AG04449 (cell line): ENCODE data around the gene CTTN.

Experiments used
- CTCF ChIA-PET: fragments of 350-600 bp; formaldehyde crosslinking; extraction: SDS; loops from one replicate; lab custom pipeline; 2021; ENCODE audit warnings: antibody characterized with exemption; lab: Yijun Ruan, JAX
- POLR2A ChIA-PET: fragments of 400-600, 350-600 bp; formaldehyde crosslinking; extraction: SDS; loops from one replicate; lab custom pipeline; 2020; ENCODE audit warnings: antibody characterized with exemption, inconsistent platforms; lab: Yijun Ruan, JAX
- DNase-seq: peaks from one replicate; pipeline ENCODE4 v3.0.0-alpha.2; 2010; ENCODE audit warnings: low read depth, low spot score
- H3K4me3 ChIP-seq: 2 replicates; pipeline ENCODE4 v1.5.1; 2011; ENCODE audit warnings: low read depth, mild to moderate bottlenecking, control low read depth, low read length
- TF ChIP-seq, protein P1 (sequence below): IDR thresholded peaks from one replicate; pipeline ENCODE4 v1.5.1; 2011; ENCODE audit warnings: mild to moderate bottlenecking, moderate library complexity, low read length, control low read depth, inconsistent platforms; ENCODE audit not compliant: insufficient read depth; ENCODE audit errors: missing control alignments

CTTN gene

DNA sequence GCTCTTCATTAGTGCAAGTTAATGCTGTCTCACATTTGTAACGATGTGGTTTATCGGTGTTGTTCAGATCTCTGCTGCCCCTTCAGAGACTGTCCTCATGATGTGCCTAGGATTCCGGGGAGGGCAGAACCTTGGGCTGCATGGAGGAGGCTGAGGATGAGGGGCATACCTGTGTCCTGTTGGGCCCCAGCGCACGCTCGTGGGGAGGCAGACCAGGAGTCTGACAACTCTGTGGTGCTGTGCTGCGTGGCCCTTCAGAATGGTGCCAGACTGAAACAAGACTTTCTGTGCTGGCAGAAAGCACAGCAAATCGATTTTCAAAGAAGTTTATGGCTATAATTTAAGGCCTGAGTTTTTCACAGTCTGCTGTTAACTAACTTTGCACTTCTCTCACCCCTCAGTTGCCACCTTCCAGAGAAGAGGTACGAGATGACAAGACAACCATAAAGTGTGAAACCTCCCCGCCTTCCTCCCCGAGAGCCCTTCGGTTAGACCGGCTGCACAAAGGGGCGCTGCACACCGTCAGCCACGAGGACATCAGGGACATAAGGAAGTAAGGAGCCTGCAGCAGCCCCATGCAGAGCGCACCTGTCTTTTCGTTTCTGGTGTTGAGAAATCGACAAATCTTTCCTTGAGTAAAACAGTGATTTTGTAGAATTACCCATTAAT lies 44.3 kb upstream of the CTTN start:
- POLR2A ChIA-PET, result no interaction called here
- CTCF ChIA-PET, result no interaction called here
- no peak for DNase-seq
- TF ChIP-seq, protein P1, sequence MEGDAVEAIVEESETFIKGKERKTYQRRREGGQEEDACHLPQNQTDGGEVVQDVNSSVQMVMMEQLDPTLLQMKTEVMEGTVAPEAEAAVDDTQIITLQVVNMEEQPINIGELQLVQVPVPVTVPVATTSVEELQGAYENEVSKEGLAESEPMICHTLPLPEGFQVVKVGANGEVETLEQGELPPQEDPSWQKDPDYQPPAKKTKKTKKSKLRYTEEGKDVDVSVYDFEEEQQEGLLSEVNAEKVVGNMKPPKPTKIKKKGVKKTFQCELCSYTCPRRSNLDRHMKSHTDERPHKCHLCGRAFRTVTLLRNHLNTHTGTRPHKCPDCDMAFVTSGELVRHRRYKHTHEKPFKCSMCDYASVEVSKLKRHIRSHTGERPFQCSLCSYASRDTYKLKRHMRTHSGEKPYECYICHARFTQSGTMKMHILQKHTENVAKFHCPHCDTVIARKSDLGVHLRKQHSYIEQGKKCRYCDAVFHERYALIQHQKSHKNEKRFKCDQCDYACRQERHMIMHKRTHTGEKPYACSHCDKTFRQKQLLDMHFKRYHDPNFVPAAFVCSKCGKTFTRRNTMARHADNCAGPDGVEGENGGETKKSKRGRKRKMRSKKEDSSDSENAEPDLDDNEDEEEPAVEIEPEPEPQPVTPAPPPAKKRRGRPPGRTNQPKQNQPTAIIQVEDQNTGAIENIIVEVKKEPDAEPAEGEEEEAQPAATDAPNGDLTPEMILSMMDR, result no peak
- H3K4me3 ChIP-seq, result no peak overlapping the region

DNA sequence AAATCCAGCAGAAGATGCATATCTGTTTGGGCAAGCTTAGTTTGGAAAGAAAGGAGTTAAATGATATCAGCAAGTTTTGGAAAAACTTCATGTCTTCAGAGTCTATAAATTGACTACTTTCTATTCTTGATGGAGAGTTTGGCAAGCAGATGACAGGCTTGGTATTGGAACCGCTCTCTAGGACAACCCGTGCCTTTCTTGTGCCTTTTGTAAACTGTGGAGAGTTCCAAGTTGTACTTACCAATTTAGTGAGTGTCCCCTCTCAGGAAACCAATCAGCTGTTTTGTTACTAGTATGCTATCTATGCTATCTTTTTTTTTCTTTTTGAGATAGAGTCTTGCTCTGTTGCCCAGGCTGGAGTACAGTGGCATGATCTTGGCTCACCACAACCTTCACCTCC lies 43.7 kb upstream of the CTTN start:
- no peak for DNase-seq
- CTCF ChIA-PET, result no interaction called here
- TF ChIP-seq, protein P1, result no peak
- POLR2A ChIA-PET, result no interaction called here
- H3K4me3 ChIP-seq, result no peak overlapping the region

DNA sequence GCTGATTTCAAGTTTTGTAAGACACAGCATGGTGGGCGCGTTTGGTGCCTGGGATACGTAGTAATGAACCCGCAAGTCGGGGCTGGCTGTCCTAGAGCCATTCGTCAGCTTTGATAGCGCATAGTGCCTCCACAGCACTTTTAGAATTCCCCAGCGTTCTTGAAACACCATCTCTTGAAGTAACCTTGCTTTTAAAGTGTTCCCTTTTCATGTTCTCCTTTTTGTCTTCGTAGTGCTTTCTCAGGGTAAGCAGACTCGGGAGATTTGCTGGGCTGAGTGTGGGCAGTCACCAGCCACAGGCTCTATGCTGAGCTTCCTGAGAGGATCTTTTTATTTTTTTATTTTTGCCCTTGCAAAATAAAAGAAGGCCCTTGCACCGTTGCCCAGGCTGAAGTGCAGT lies 39.6 kb upstream of the CTTN start:
- no peak for DNase-seq
- POLR2A ChIA-PET, result no interaction called here
- TF ChIP-seq, protein P1, result no peak
- CTCF ChIA-PET, result no interaction called here
- H3K4me3 ChIP-seq, result no peak overlapping the region

DNA sequence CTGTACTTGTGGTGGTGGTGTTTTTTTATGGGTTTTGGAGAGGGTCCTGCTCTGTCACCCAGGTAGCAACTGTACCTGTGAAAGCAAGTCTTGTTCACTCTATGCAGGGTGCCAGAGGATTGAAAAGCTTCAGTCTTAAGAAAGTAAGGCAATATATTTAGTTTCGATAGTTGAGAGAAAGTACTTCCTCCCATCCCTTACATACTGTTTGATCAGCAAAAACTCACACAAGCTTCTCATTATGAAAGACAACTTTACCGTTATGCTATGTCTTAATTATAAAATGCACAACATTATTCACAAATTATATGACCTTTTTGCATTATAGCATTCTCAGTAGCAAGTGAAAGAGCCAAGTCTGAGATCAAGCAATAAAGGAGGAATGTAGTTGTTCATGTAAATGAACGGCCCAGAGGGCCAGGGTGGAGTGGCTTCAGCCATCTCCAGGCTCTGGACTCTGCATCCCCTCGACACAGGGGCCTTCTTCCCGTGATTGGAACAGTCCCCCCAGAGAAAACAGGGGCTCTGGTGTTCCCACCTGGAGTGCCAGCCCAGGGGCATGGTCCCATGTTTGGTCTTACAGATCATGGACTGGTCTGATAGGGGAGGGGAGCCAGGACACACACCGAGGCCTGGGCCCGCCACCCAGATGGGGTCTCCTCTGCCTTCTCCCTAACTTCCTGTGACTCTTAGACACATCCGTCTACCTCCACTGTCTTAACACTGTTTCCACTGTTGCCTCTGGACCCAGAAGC lies 38.7 kb upstream of the CTTN start:
- no peak overlapping the region for H3K4me3 ChIP-seq
- CTCF ChIA-PET, result interaction anchor here (1.1 kb wide), 1 partner anchor 22 kb away, joined by 3 read pairs; no protein-coding TSS in a partner anchor
- POLR2A ChIA-PET, result no interaction called here
- DNase-seq, result no peak
- TF ChIP-seq, protein P1, result no peak

DNA sequence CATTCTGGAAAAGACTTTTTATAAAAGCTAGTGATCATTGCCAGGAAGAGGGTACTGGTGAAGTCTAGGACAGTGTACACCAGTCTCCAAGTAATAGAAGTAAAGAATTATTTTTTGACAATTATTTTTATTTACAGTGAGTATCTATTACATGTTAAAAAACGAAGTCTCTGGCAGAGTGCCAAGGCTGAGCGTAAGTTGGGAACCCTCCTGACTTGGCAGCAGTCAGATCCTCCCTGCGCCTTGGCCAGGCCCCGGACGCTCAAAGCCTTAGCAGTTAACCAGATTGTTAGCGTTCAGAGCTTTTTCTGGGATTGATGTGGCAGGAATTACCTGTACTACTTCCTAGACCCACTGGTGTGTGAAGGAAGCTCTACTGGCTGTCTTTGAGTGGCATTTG lies 38.1 kb upstream of the CTTN start:
- DNase-seq, result no peak
- ChIA-PET POLR2A (no interaction called here), CTCF (interaction anchor here (1.1 kb wide), 1 partner anchor 21 kb away, joined by 3 read pairs; no protein-coding TSS in a partner anchor)
- TF ChIP-seq, protein P1, result no peak
- H3K4me3 ChIP-seq, result no peak overlapping the region

DNA sequence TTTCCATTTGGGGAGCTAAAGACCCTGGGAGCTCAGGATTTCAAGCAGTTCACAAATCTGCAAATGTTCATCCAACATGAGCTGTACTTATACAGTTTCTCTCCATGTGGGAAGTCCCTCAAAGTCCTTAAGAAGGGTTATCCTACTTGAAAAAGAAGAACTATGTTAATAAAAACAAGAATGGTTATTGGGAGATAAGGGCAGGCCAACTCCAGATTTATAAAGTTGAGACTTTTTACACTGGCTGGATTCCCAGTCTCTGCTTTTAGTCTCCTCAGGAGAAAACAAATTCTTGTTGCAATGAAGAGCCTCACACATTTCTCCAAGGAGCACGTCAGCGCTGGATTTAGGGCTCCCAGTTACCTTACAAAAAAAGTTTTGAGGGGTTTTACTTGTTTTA lies 34.2 kb upstream of the CTTN start:
- DNase-seq, result no peak
- TF ChIP-seq, protein P1, result no peak
- CTCF ChIA-PET, result interaction anchor here (1.6 kb wide), 1 partner anchor 51 kb away, joined by 3 read pairs; no protein-coding TSS in a partner anchor
- POLR2A ChIA-PET, result no interaction called here
- H3K4me3 ChIP-seq, result no peak overlapping the region
